Ishikawa (cell line): ENCODE results near the gene SNRPD3.

Source experiments
- CEBPB ChIP-seq: IDR thresholded peaks from 2 replicates; pipeline ENCODE4 v1.6.1; 2012
- CREB1 ChIP-seq: IDR thresholded peaks from 2 replicates; pipeline ENCODE4 v1.6.1; 2012; ENCODE audit warnings: low read depth
- EGR1 ChIP-seq: IDR thresholded peaks from 2 replicates; pipeline ENCODE4 v1.6.1; 2012
- EP300 ChIP-seq: IDR thresholded peaks from 2 replicates; pipeline ENCODE4 v1.6.1; 2012; ENCODE audit warnings: borderline replicate concordance
- FOXM1 ChIP-seq: IDR thresholded peaks from 2 replicates; pipeline ENCODE4 v1.6.1; 2012; ENCODE audit warnings: low read depth, borderline replicate concordance
- MAX ChIP-seq: IDR thresholded peaks from 2 replicates; pipeline ENCODE4 v1.6.1; 2012
- NFIC ChIP-seq: IDR thresholded peaks from 2 replicates; pipeline ENCODE4 v1.6.1; 2012
- RAD21 ChIP-seq: IDR thresholded peaks from 2 replicates; pipeline ENCODE4 v1.6.1; 2012; ENCODE audit warnings: low read depth
- TAF1 ChIP-seq: IDR thresholded peaks from 2 replicates; pipeline ENCODE4 v1.6.1; 2012; ENCODE audit warnings: low read depth, mild to moderate bottlenecking
- TCF12 ChIP-seq: IDR thresholded peaks from 2 replicates; pipeline ENCODE4 v1.6.1; 2012; ENCODE audit warnings: low read depth
- TEAD4 ChIP-seq: IDR thresholded peaks from 2 replicates; pipeline ENCODE4 v1.6.1; 2012
- USF1 ChIP-seq: IDR thresholded peaks from 2 replicates; pipeline ENCODE4 v1.6.1; 2012
- YY1 ChIP-seq: IDR thresholded peaks from 2 replicates; pipeline ENCODE4 v1.6.1; 2012; ENCODE audit warnings: low read depth
- ZBTB7A ChIP-seq: IDR thresholded peaks from 2 replicates; pipeline ENCODE4 v1.6.1; 2012; ENCODE audit warnings: low read depth
- TF ChIP-seq, protein P1 (sequence below): IDR thresholded peaks from 2 replicates; pipeline ENCODE4 v1.6.1; 2012; ENCODE audit warnings: low read depth, mild to moderate bottlenecking

The SNRPD3 gene

DNA sequence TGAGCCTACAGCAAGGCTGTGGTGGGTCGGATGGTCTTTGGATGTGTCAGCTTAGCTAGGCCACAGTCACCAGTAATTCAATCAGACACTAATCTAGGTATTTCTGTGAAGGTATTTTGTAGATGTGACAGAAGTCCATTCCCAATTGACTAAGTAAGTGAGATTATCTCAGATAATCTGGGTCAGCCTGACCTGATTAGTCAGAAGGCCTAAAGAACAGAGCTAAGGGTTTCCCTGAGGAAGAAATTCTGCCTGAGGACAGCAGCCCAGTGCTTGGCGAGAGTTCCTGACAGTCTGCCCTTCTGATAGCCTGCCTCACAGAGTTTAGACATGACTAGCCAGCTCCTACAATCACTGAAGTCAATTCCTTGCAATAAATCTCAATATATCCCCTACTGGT is 29.6 kb upstream of the SNRPD3 start:
- TF ChIP-seq TAF1 (no peak), NFIC (no peak), CEBPB (no peak), TCF12 (no peak), EGR1 (no peak), USF1 (no peak), EP300 (no peak), RAD21 (no peak)

DNA sequence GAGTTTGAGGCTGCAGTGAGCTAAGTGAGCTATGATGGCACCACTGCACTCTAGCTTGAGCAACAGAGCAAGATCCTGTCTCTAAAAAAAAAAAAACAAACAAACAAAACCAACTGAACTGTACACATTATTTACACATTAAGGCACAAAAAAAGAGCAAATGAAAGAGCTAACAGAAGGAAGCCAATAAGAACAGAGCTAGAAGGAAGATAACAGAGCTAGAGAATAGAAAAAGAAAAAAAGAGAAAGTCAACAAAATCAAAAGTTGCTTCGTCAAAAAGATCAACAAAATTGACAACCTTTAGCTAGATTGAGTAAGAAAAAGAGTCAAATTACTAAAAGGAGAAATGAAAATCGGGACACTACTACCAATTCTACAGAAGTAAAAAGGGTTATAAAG is 25.9 kb upstream of the SNRPD3 start:
- TF ChIP-seq CREB1 (no peak), ZBTB7A (no peak), EGR1 (no peak), USF1 (no peak), TAF1 (no peak), TCF12 (no peak), TEAD4 (no peak), CEBPB (no peak), NFIC (no peak)

DNA sequence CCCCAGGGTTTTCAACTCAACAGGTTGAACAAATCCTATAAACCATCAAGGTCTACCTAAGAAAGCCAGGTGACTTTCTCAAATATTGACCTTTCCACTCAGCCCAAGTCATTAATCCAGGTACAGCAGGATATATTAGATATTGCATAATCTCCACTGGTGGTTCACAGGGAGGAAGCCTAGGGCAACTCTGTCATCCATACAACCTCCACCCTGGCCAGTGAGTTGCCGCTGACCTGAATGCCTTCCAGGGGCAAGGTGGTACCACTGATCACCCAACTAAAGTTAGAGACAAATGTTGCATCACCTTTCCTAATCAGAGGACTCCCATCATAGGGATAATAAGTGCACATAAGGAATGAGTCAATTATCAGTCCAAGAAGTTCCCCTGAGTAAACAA is 23.7 kb upstream of the SNRPD3 start:
- TF ChIP-seq ZBTB7A (no peak), NFIC (no peak), FOXM1 (no peak), USF1 (no peak), EP300 (no peak), TAF1 (no peak), YY1 (no peak), TEAD4 (no peak), CREB1 (no peak), TCF12 (no peak), EGR1 (no peak), MAX (no peak)
- TF ChIP-seq, protein P1, sequence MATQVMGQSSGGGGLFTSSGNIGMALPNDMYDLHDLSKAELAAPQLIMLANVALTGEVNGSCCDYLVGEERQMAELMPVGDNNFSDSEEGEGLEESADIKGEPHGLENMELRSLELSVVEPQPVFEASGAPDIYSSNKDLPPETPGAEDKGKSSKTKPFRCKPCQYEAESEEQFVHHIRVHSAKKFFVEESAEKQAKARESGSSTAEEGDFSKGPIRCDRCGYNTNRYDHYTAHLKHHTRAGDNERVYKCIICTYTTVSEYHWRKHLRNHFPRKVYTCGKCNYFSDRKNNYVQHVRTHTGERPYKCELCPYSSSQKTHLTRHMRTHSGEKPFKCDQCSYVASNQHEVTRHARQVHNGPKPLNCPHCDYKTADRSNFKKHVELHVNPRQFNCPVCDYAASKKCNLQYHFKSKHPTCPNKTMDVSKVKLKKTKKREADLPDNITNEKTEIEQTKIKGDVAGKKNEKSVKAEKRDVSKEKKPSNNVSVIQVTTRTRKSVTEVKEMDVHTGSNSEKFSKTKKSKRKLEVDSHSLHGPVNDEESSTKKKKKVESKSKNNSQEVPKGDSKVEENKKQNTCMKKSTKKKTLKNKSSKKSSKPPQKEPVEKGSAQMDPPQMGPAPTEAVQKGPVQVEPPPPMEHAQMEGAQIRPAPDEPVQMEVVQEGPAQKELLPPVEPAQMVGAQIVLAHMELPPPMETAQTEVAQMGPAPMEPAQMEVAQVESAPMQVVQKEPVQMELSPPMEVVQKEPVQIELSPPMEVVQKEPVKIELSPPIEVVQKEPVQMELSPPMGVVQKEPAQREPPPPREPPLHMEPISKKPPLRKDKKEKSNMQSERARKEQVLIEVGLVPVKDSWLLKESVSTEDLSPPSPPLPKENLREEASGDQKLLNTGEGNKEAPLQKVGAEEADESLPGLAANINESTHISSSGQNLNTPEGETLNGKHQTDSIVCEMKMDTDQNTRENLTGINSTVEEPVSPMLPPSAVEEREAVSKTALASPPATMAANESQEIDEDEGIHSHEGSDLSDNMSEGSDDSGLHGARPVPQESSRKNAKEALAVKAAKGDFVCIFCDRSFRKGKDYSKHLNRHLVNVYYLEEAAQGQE = no peak

DNA sequence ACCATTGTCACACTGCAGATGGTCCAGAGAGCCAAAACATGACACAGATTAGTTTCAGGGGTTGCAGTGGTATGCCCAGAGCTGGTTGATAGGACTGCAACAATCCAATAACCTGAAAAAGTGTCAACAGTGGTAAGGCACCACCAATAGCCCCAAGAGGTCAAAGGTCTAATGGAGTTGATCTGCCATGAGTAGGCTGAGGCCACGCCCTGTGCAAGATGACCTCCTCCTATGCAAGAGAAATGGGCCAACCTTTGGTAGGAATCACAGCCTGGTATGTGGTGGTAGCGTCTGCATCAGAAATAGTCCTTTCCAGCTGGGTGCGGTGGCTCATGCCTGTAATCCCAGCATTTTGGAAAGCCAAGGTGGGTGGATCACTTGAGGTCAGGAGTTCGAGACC is 20.5 kb upstream of the SNRPD3 start:
- TF ChIP-seq TEAD4 = no peak
- no peak for TF ChIP-seq USF1
- no peak for TF ChIP-seq CREB1
- no peak for TF ChIP-seq ZBTB7A
- TF ChIP-seq, protein P1 = no peak
- no peak for TF ChIP-seq CEBPB
- TF ChIP-seq MAX = no peak

- TF ChIP-seq YY1 (no peak), NFIC (no peak), EP300 (no peak), FOXM1 (no peak), EGR1 (no peak), USF1 (no peak), MAX (no peak), ZBTB7A (no peak)
- TF ChIP-seq, protein P1 = no peak
Measured at GRCh38 chr22:24536089-24536488, 19.7 kb upstream of the SNRPD3 start.
